NCI-H1092 treated with DMSO at 0.1 percent for 48 hours (cell line): ENCODE measurements around the gene PPRC1.
A peak's percentile ranks its signal among the peaks of the same experiment; 100 is the strongest.

Experiments used
- DNase-seq: peaks from one replicate; lab custom pipeline; 2025; lab: John Stamatoyannopoulos, UW

The PPRC1 gene

GRCh38 chr10:102119417-102120141 lies 13.3 kb upstream of the PPRC1 start:
- peak; percentile 58 for DNase-seq

- peak; percentile 82 for DNase-seq
Measured at GRCh38 chr10:102120142-102120990, 12.5 kb upstream of the PPRC1 start, which contains the start of gene LDB1. Gene LDB1 (minus strand): TSS chr10:102120368. CDS start chr10:102120110, 258 bp downstream.

- no peak for DNase-seq
Measured at GRCh38 chr10:102120991-102121738, 11.7 kb upstream of the PPRC1 start.

- no peak for DNase-seq
Measured at GRCh38 chr10:102121739-102122372, 11.0 kb upstream of the PPRC1 start.

- no peak for DNase-seq
Measured at GRCh38 chr10:102122450-102122849, 10.4 kb upstream of the PPRC1 start.

- DNase-seq, result no peak
Measured at GRCh38 chr10:102123223-102123622, 9.6 kb upstream of the PPRC1 start.

GRCh38 chr10:102131286-102132170 lies 1.3 kb upstream of the PPRC1 start:
- no peak for DNase-seq

- no peak for DNase-seq
Measured at GRCh38 chr10:102132193-102132562, 662 bp upstream of the PPRC1 start.

GRCh38 chr10:102133373-102134195 lies 744 bp downstream of the PPRC1 start:
- DNase-seq, result peak; percentile 28

GRCh38 chr10:102134416-102134815 lies 1.6 kb downstream of the PPRC1 start:
- no peak for DNase-seq

GRCh38 chr10:102135956-102136526 lies 3.2 kb downstream of the PPRC1 start:
- DNase-seq, result peak; percentile 25

GRCh38 chr10:102139281-102140110 lies 6.7 kb downstream of the PPRC1 start:
- DNase-seq, result no peak

GRCh38 chr10:102140218-102140617 lies 7.4 kb downstream of the PPRC1 start:
- no peak for DNase-seq

GRCh38 chr10:102140913-102141540 lies 8.2 kb downstream of the PPRC1 start:
- DNase-seq, result no peak

GRCh38 chr10:102141583-102142107 lies 8.8 kb downstream of the PPRC1 start:
- DNase-seq, result no peak

GRCh38 chr10:102146971-102147428 lies 14.2 kb downstream of the PPRC1 start:
- DNase-seq, result no peak

GRCh38 chr10:102147561-102147960 lies 14.7 kb downstream of the PPRC1 start:
- DNase-seq, result no peak

- DNase-seq, result no peak
Measured at GRCh38 chr10:102148275-102148674, 15.4 kb downstream of the PPRC1 start.
